HL-60 (cell line): ENCODE measurements around the gene TNXB.

Experiments
- SPI1 ChIP-seq: IDR thresholded peaks from 2 replicates; pipeline ENCODE4 v1.6.1; 2012; ENCODE audit warnings: low read depth, mild to moderate bottlenecking, borderline replicate concordance
- TF ChIP-seq, protein P1 (sequence below): IDR thresholded peaks from one replicate; pipeline ENCODE4 v1.5.1; 2011; ENCODE audit warnings: low read length, control low read depth, inconsistent platforms; ENCODE audit not compliant: insufficient read depth

DNA sequence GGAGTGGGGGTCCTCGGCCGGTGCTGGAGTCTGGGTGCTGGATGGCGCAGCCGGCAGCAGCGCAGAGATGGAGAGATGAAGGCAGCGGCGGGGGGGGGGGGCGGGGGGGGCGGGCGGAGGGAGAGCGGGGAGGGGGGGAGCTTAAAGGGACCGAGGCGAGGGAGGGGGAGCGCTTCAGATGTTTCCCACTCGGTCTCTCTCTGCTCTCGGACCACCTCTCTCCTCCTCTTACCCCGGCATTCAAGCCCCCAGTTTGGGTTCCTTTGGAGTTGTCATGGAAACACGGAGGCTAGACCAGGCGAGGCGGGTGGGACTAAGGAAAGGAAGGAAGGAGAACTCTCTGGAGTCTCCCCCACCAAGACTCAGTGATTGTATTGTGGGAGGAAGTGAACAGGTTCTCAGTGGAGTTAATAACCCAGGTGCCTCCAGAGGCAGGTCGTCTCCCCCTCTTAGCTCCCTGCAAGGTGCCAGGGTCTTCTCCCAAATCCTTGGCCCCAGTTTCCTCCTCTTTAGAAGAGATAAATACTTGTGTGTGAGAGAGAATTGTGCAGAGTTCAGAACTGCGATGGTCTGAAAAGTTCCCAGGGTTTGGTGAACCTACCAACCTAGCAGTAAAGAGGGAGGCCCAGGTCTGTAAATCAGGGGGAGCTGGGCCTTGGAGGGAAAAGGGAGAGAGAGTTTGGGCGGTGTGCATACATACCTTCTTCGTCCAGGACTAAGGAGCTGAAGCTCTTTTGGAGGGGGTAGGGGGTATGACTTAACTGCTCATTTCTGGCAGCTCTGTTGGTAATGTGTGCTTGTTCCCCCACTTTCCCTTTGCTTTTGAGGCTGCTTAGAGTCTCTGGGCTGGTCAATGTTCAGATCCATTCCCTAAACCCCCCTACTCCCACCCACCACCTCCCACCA, 43.0 kb upstream of the TNXB start, which contains the start of gene PRRT1:
- TF ChIP-seq SPI1, result no peak
- TF ChIP-seq, protein P1, sequence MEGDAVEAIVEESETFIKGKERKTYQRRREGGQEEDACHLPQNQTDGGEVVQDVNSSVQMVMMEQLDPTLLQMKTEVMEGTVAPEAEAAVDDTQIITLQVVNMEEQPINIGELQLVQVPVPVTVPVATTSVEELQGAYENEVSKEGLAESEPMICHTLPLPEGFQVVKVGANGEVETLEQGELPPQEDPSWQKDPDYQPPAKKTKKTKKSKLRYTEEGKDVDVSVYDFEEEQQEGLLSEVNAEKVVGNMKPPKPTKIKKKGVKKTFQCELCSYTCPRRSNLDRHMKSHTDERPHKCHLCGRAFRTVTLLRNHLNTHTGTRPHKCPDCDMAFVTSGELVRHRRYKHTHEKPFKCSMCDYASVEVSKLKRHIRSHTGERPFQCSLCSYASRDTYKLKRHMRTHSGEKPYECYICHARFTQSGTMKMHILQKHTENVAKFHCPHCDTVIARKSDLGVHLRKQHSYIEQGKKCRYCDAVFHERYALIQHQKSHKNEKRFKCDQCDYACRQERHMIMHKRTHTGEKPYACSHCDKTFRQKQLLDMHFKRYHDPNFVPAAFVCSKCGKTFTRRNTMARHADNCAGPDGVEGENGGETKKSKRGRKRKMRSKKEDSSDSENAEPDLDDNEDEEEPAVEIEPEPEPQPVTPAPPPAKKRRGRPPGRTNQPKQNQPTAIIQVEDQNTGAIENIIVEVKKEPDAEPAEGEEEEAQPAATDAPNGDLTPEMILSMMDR, result no peak
